Activated naive CD4-positive, alpha-beta T cell treated with anti-CD3 and anti-CD28 coated beads, Interleukin-2, amount 50 U/mL, for 24 hours (primary cell): Measurements from ENCODE around the gene ADAMTS16.

Experiments used
- H3K27ac Mint-ChIP-seq: one replicate; pipeline ENCODE4 v1.8.0; 2021; ENCODE audit warnings: mild to moderate bottlenecking, mixed read lengths
- H3K27me3 Mint-ChIP-seq: one replicate; pipeline ENCODE4 v1.8.0; 2021; ENCODE audit warnings: mixed read lengths
- H3K36me3 Mint-ChIP-seq: one replicate; pipeline ENCODE4 v1.8.0; 2021; ENCODE audit warnings: mixed read lengths
- H3K4me1 Mint-ChIP-seq: one replicate; pipeline ENCODE4 v1.8.0; 2021; ENCODE audit warnings: mixed read lengths
- H3K4me3 Mint-ChIP-seq: one replicate; pipeline ENCODE4 v1.8.0; 2021; ENCODE audit warnings: mild to moderate bottlenecking, mixed read lengths
- H3K9me3 Mint-ChIP-seq: one replicate; pipeline ENCODE4 v1.8.0; 2021; ENCODE audit warnings: mixed read lengths

Gene ADAMTS16

GRCh38 chr5:5231576-5231975 is 91.4 kb downstream of the ADAMTS16 start:
- H3K9me3 Mint-ChIP-seq, result no peaks in the 10 kb centered on the region
- no peak overlapping the region for H3K4me3 Mint-ChIP-seq
- no peak overlapping the region for H3K27ac Mint-ChIP-seq
- no peaks in the 10 kb centered on the region for H3K27me3 Mint-ChIP-seq
- no peaks in the 10 kb centered on the region for H3K36me3 Mint-ChIP-seq
- no peaks in the 10 kb centered on the region for H3K4me1 Mint-ChIP-seq

- no peaks in the 10 kb centered on the region for H3K9me3 Mint-ChIP-seq
- no peak overlapping the region for H3K27ac Mint-ChIP-seq
- H3K27me3 Mint-ChIP-seq, result peaks cover 2% of the 10 kb centered on the region
- H3K36me3 Mint-ChIP-seq, result no peaks in the 10 kb centered on the region
- H3K4me3 Mint-ChIP-seq, result no peak overlapping the region
- H3K4me1 Mint-ChIP-seq, result no peaks in the 10 kb centered on the region
Measured at GRCh38 chr5:5234912-5235311, 94.8 kb downstream of the ADAMTS16 start.

GRCh38 chr5:5235685-5236084 is 95.6 kb downstream of the ADAMTS16 start:
- no peaks in the 10 kb centered on the region for H3K4me1 Mint-ChIP-seq
- no peak overlapping the region for H3K27ac Mint-ChIP-seq
- H3K36me3 Mint-ChIP-seq, result no peaks in the 10 kb centered on the region
- H3K27me3 Mint-ChIP-seq, result peaks cover 2% of the 10 kb centered on the region
- H3K4me3 Mint-ChIP-seq, result no peak overlapping the region
- no peaks in the 10 kb centered on the region for H3K9me3 Mint-ChIP-seq

- Mint-ChIP-seq H3K27me3 (peaks cover 5% of the 10 kb centered on the region), H3K4me1 (no peaks in the 10 kb centered on the region), H3K27ac (no peak overlapping the region), H3K36me3 (no peaks in the 10 kb centered on the region), H3K9me3 (no peaks in the 10 kb centered on the region), H3K4me3 (no peak overlapping the region)
Measured at GRCh38 chr5:5239191-5239590, 99.1 kb downstream of the ADAMTS16 start.

- Mint-ChIP-seq H3K27ac (no peak overlapping the region), H3K4me3 (no peak overlapping the region), H3K9me3 (no peaks in the 10 kb centered on the region), H3K36me3 (no peaks in the 10 kb centered on the region), H3K4me1 (no peaks in the 10 kb centered on the region), H3K27me3 (peaks cover 5% of the 10 kb centered on the region)
Measured at GRCh38 chr5:5240234-5240633, 100.1 kb downstream of the ADAMTS16 start.

GRCh38 chr5:5242056-5242455 is 101.9 kb downstream of the ADAMTS16 start:
- Mint-ChIP-seq H3K27me3 (peaks cover 5% of the 10 kb centered on the region), H3K36me3 (no peaks in the 10 kb centered on the region), H3K4me1 (no peaks in the 10 kb centered on the region), H3K4me3 (no peak overlapping the region), H3K9me3 (no peaks in the 10 kb centered on the region), H3K27ac (no peak overlapping the region)

GRCh38 chr5:5246736-5247135 is 106.6 kb downstream of the ADAMTS16 start:
- Mint-ChIP-seq H3K4me3 (no peak overlapping the region), H3K27ac (no peak overlapping the region), H3K36me3 (no peaks in the 10 kb centered on the region), H3K4me1 (no peaks in the 10 kb centered on the region), H3K9me3 (no peaks in the 10 kb centered on the region), H3K27me3 (peaks cover 4% of the 10 kb centered on the region)

- no peak overlapping the region for H3K4me3 Mint-ChIP-seq
- peaks cover 3% of the 10 kb centered on the region for H3K27me3 Mint-ChIP-seq
- no peak overlapping the region for H3K27ac Mint-ChIP-seq
- no peaks in the 10 kb centered on the region for H3K36me3 Mint-ChIP-seq
- peaks cover under 1% of the 10 kb centered on the region for H3K9me3 Mint-ChIP-seq
- H3K4me1 Mint-ChIP-seq, result no peaks in the 10 kb centered on the region
Measured at GRCh38 chr5:5250758-5251157, 110.6 kb downstream of the ADAMTS16 start.

GRCh38 chr5:5252106-5252505 is 112.0 kb downstream of the ADAMTS16 start:
- H3K9me3 Mint-ChIP-seq, result peaks cover 5% of the 10 kb centered on the region
- peaks cover 3% of the 10 kb centered on the region for H3K27me3 Mint-ChIP-seq
- H3K4me3 Mint-ChIP-seq, result no peak overlapping the region
- H3K36me3 Mint-ChIP-seq, result no peaks in the 10 kb centered on the region
- no peak overlapping the region for H3K27ac Mint-ChIP-seq
- H3K4me1 Mint-ChIP-seq, result no peaks in the 10 kb centered on the region

- H3K9me3 Mint-ChIP-seq, result peaks cover 5% of the 10 kb centered on the region
- H3K27ac Mint-ChIP-seq, result no peak overlapping the region
- H3K27me3 Mint-ChIP-seq, result no peaks in the 10 kb centered on the region
- no peaks in the 10 kb centered on the region for H3K36me3 Mint-ChIP-seq
- no peaks in the 10 kb centered on the region for H3K4me1 Mint-ChIP-seq
- no peak overlapping the region for H3K4me3 Mint-ChIP-seq
Measured at GRCh38 chr5:5257353-5257752, 117.2 kb downstream of the ADAMTS16 start.

- Mint-ChIP-seq H3K9me3 (peaks cover 5% of the 10 kb centered on the region), H3K27me3 (no peaks in the 10 kb centered on the region), H3K36me3 (no peaks in the 10 kb centered on the region), H3K4me3 (no peak overlapping the region), H3K27ac (no peak overlapping the region), H3K4me1 (no peaks in the 10 kb centered on the region)
Measured at GRCh38 chr5:5258564-5258963, 118.4 kb downstream of the ADAMTS16 start.

- Mint-ChIP-seq H3K27ac (no peak overlapping the region), H3K4me3 (no peak overlapping the region), H3K9me3 (no peaks in the 10 kb centered on the region), H3K27me3 (no peaks in the 10 kb centered on the region), H3K36me3 (no peaks in the 10 kb centered on the region), H3K4me1 (no peaks in the 10 kb centered on the region)
Measured at GRCh38 chr5:5264727-5265126, 124.6 kb downstream of the ADAMTS16 start.

- Mint-ChIP-seq H3K9me3 (no peaks in the 10 kb centered on the region), H3K27ac (no peak overlapping the region), H3K4me1 (no peaks in the 10 kb centered on the region), H3K27me3 (no peaks in the 10 kb centered on the region), H3K36me3 (no peaks in the 10 kb centered on the region), H3K4me3 (no peak overlapping the region)
Measured at GRCh38 chr5:5266297-5266696, 126.2 kb downstream of the ADAMTS16 start.

GRCh38 chr5:5270161-5270560 is 130.0 kb downstream of the ADAMTS16 start:
- no peak overlapping the region for H3K4me3 Mint-ChIP-seq
- H3K27me3 Mint-ChIP-seq, result peaks cover 2% of the 10 kb centered on the region
- no peaks in the 10 kb centered on the region for H3K4me1 Mint-ChIP-seq
- H3K9me3 Mint-ChIP-seq, result no peaks in the 10 kb centered on the region
- no peaks in the 10 kb centered on the region for H3K36me3 Mint-ChIP-seq
- H3K27ac Mint-ChIP-seq, result no peak overlapping the region

- H3K4me3 Mint-ChIP-seq, result no peak overlapping the region
- no peak overlapping the region for H3K27ac Mint-ChIP-seq
- no peaks in the 10 kb centered on the region for H3K4me1 Mint-ChIP-seq
- H3K27me3 Mint-ChIP-seq, result peaks cover 2% of the 10 kb centered on the region
- H3K36me3 Mint-ChIP-seq, result no peaks in the 10 kb centered on the region
- no peaks in the 10 kb centered on the region for H3K9me3 Mint-ChIP-seq
Measured at GRCh38 chr5:5270958-5271785, 131.0 kb downstream of the ADAMTS16 start.

- Mint-ChIP-seq H3K9me3 (no peaks in the 10 kb centered on the region), H3K27ac (no peak overlapping the region), H3K36me3 (no peaks in the 10 kb centered on the region), H3K4me1 (no peaks in the 10 kb centered on the region), H3K4me3 (no peak overlapping the region), H3K27me3 (peaks cover 2% of the 10 kb centered on the region)
Measured at GRCh38 chr5:5271786-5272321, 131.7 kb downstream of the ADAMTS16 start.

GRCh38 chr5:5273398-5273797 is 133.3 kb downstream of the ADAMTS16 start:
- H3K9me3 Mint-ChIP-seq, result no peaks in the 10 kb centered on the region
- no peak overlapping the region for H3K27ac Mint-ChIP-seq
- no peaks in the 10 kb centered on the region for H3K4me1 Mint-ChIP-seq
- H3K27me3 Mint-ChIP-seq, result peaks cover 2% of the 10 kb centered on the region
- no peak overlapping the region for H3K4me3 Mint-ChIP-seq
- H3K36me3 Mint-ChIP-seq, result no peaks in the 10 kb centered on the region
